B cell (primary cell): Measurements from ENCODE around the gene TUBB2A. TPM values are rescaled to one million over a fixed set of nuclear protein-coding genes. Genes with fewer than 3 reads are reported as not detected.

ENCODE experiments used
- ATAC-seq: fragments of 200-7000 bp; cut with Tn5 transposase; one replicate; pipeline ENCODE4 v1.10.0; 2021; ENCODE audit warnings: low read depth, mild to moderate bottlenecking, moderate number of reproducible peaks, moderate library complexity
- CTCF ChIA-PET: fragments of 350-600 bp; sonication (Branson Sonifier 250); formaldehyde crosslinking; loops from one replicate; lab custom pipeline; 2021; ENCODE audit warnings: antibody characterized with exemption, inconsistent platforms; lab: Charles Lee
- POLR2A ChIA-PET: fragments of 350-600 bp; sonication (Branson Sonifier 250); formaldehyde crosslinking; loops from one replicate; lab custom pipeline; 2021; ENCODE audit warnings: antibody characterized with exemption; lab: Charles Lee
- DNase-seq: peaks from one replicate; pipeline ENCODE4 v3.0.0; 2013
- H2AFZ ChIP-seq: 2 replicates; pipeline ENCODE4 v1.6.1; 2012; ENCODE audit warnings: mild to moderate bottlenecking, low read depth, low read length; ENCODE audit not compliant: insufficient read depth, poor library complexity, severe bottlenecking
- H3K27ac ChIP-seq, 2 donors: 1 replicate in 1 of 2; 2 replicates in 1 of 2; pipeline ENCODE4 v1.5.1; 2012 to 2013; ENCODE audit warnings: low read length in 2 of 2, mild to moderate bottlenecking in 2 of 2, moderate library complexity in 1 of 2
- H3K27me3 ChIP-seq, 4 experiments: fragments of 200-600 bp in 1 of 4; sonication (generic) in 1 of 4; replicated peaks in 1 of 4; 1 replicate in 2 of 4; 2 replicates in 2 of 4; pipeline versions ENCODE4 v1.6.1 to v1.7.0; 2013 to 2016; ENCODE audit warnings: low read length in 3 of 4, mild to moderate bottlenecking in 2 of 4, mixed read lengths in 1 of 4, moderate library complexity in 1 of 4; ENCODE audit not compliant: insufficient read depth in 4 of 4, control insufficient read depth in 3 of 4; ENCODE audit errors: control extremely low read depth in 1 of 4
- H3K36me3 ChIP-seq, 2 experiments: replicated peaks in 1 of 2; 1 replicate in 1 of 2; 2 replicates in 1 of 2; pipeline versions ENCODE4 v1.6.1 to v1.7.1; 2013; ENCODE audit warnings: low read length in 1 of 2; ENCODE audit not compliant: insufficient read depth in 2 of 2, control insufficient read depth in 1 of 2; ENCODE audit errors: control extremely low read depth in 1 of 2, extremely low read depth in 1 of 2
- H3K4me1 ChIP-seq, 2 donors: fragments of 200-600 bp in 1 of 2; sonication (generic) in 1 of 2; 1 replicate in 1 of 2; 2 replicates in 1 of 2; pipeline versions ENCODE4 v1.5.1 to v1.6.1; 2013 to 2017; ENCODE audit warnings: low read length in 2 of 2; ENCODE audit not compliant: control insufficient read depth in 2 of 2, insufficient read depth in 2 of 2
- H3K4me2 ChIP-seq: replicated peaks from 2 replicates; pipeline ENCODE3; 2012; ENCODE audit warnings: mild to moderate bottlenecking, low read depth, low read length; ENCODE audit not compliant: poor library complexity, severe bottlenecking
- H3K4me3 ChIP-seq, 5 experiments: fragments of 200-600 bp in 1 of 5; sonication (generic) in 1 of 5; 1 replicate in 3 of 5; 2 replicates in 2 of 5; pipeline versions ENCODE4 v1.5.1 to v1.7.0; 2011 to 2016; ENCODE audit warnings: low read length in 4 of 5, mild to moderate bottlenecking in 4 of 5, low read depth in 2 of 5, control low read depth in 1 of 5, moderate library complexity in 1 of 5; ENCODE audit not compliant: insufficient read depth in 1 of 5; ENCODE audit errors: control extremely low read depth in 1 of 5, extremely low read depth in 1 of 5
- H3K79me2 ChIP-seq: fragments of 200-600 bp; sonication (generic); one replicate; pipeline ENCODE4 v1.6.0; 2016; ENCODE audit warnings: low read length; ENCODE audit not compliant: control insufficient read depth, insufficient read depth
- H3K9ac ChIP-seq: fragments of 200-600 bp; sonication (generic); 2 replicates; pipeline ENCODE4 v1.6.1; 2017; ENCODE audit warnings: mild to moderate bottlenecking, low read length, moderate library complexity
- H3K9me3 ChIP-seq, 3 donors: one replicate each; pipeline versions ENCODE4 v1.6.1 to v1.7.1; 2013; ENCODE audit warnings: low read length in 2 of 3; ENCODE audit not compliant: control insufficient read depth in 2 of 3, insufficient read depth in 1 of 3; ENCODE audit errors: control extremely low read depth in 1 of 3
- H4K20me1 ChIP-seq: 2 replicates; pipeline ENCODE4 v1.6.0; 2012; ENCODE audit warnings: mild to moderate bottlenecking, low read length; ENCODE audit not compliant: insufficient read depth, control insufficient read depth, poor library complexity, severe bottlenecking
- H3K27ac Mint-ChIP-seq: one replicate; pipeline ENCODE4 v1.8.0; 2021; ENCODE audit warnings: mixed read lengths
- H3K27me3 Mint-ChIP-seq: one replicate; pipeline ENCODE4 v1.8.0; 2021; ENCODE audit warnings: mixed read lengths
- H3K4me1 Mint-ChIP-seq: one replicate; pipeline ENCODE4 v1.8.0; 2021; ENCODE audit warnings: mixed read lengths
- H3K4me3 Mint-ChIP-seq: one replicate; pipeline ENCODE4 v1.8.0; 2021; ENCODE audit warnings: mixed read lengths
- H3K9me3 Mint-ChIP-seq: one replicate; pipeline ENCODE4 v1.8.0; 2022; ENCODE audit warnings: mixed read lengths; ENCODE audit not compliant: insufficient read depth
- EZH2 ChIP-seq: IDR thresholded peaks from 2 replicates; pipeline ENCODE4 v1.6.1; 2012; ENCODE audit warnings: borderline replicate concordance, low read depth, mild to moderate bottlenecking, moderate library complexity, low read length; ENCODE audit not compliant: insufficient read depth, poor library complexity, severe bottlenecking
- WGBS: methylation state at CpG from one replicate; pipeline ENCODE4 v1.1.5; 2013; ENCODE audit warnings: missing lambda C conversion rate; ENCODE audit not compliant: insufficient coverage; 5-methylcytosine and 5-hydroxymethylcytosine counted together
- intact Hi-C: fragments of 100-400 bp; cut with micrococcal nuclease; formaldehyde crosslinking; loops from one replicate; pipeline ENCODE4 v1.10.0; 2022
- polyA plus RNA-seq: library from polyadenylated mRNA; depleted of rRNA; stranded (reverse); fragments of >200 nt; gene quantifications from 2 replicates; pipeline ENCODE4 v1.2.3, GENCODE V29; 2012
- total RNA-seq, 2 donors: library from RNA; stranded (reverse); fragments of 120-200 nt in 1 of 2; gene quantifications; 1 replicate in 1 of 2; 2 replicates in 1 of 2; pipeline versions ENCODE4 v1.2.3 to v1.2.4, GENCODE V29; 2013 to 2022
- TF ChIP-seq, protein P1 (sequence below): fragments of 200-600 bp; IDR thresholded peaks from one replicate; pipeline ENCODE4 v1.8.0; 2022; ENCODE audit warnings: antibody characterized with exemption, mild to moderate bottlenecking

The TUBB2A gene
- total and polyA plus RNA-seq, 2 donors (not counting 1 experiment from before 2014, with no cell fraction given): 4.2 to 146 TPM

- H3K27ac Mint-ChIP-seq: no peak overlapping the region
- H2AFZ ChIP-seq: no peak overlapping the region
Observed at GRCh38 chr6:3196770-3197169, 39.4 kb upstream of the TUBB2A start.

GRCh38 chr6:3195695-3196497 is 38.6 kb upstream of the TUBB2A start:
- POLR2A ChIA-PET: no interaction called here
- H3K9ac ChIP-seq: no peak overlapping the region
- no peak overlapping the region for H3K27ac ChIP-seq
- H3K27me3 Mint-ChIP-seq: no peaks in the 10 kb centered on the region
- H3K27ac Mint-ChIP-seq: no peak overlapping the region
- H3K9me3 Mint-ChIP-seq: no peaks in the 10 kb centered on the region
- CTCF ChIA-PET: interaction anchor here (0.6 to 1.3 kb wide), 4 partner anchors 10 to 196 kb away, joined by 3 to 4 read pairs (median 4); partner anchors contain the start of gene NQO2
- H3K4me1 ChIP-seq: no peaks in the 10 kb centered on the region
- no peaks in the 10 kb centered on the region for H3K4me1 Mint-ChIP-seq
- H3K4me2 ChIP-seq: no peak overlapping the region
- WGBS: 91% methylated on average over 12 of the region's 16 CpGs
- no peaks in the 10 kb centered on the region for H4K20me1 ChIP-seq
- intact Hi-C loops: no loop called here
- H3K9me3 ChIP-seq: peaks cover 0 to 11% (median 2%) of the 10 kb centered on the region in 3 donors
- H3K36me3 ChIP-seq: no peaks in the 10 kb centered on the region
- H2AFZ ChIP-seq: no peak overlapping the region
- TF ChIP-seq EZH2: no peak
- TF ChIP-seq, protein P1, sequence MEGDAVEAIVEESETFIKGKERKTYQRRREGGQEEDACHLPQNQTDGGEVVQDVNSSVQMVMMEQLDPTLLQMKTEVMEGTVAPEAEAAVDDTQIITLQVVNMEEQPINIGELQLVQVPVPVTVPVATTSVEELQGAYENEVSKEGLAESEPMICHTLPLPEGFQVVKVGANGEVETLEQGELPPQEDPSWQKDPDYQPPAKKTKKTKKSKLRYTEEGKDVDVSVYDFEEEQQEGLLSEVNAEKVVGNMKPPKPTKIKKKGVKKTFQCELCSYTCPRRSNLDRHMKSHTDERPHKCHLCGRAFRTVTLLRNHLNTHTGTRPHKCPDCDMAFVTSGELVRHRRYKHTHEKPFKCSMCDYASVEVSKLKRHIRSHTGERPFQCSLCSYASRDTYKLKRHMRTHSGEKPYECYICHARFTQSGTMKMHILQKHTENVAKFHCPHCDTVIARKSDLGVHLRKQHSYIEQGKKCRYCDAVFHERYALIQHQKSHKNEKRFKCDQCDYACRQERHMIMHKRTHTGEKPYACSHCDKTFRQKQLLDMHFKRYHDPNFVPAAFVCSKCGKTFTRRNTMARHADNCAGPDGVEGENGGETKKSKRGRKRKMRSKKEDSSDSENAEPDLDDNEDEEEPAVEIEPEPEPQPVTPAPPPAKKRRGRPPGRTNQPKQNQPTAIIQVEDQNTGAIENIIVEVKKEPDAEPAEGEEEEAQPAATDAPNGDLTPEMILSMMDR: no peak
- ATAC-seq: no peak
- H3K4me3 Mint-ChIP-seq: no peak overlapping the region
- H3K79me2 ChIP-seq: no peaks in the 10 kb centered on the region
- no peaks in the 10 kb centered on the region for H3K27me3 ChIP-seq
- DNase-seq: no peak
- no peak overlapping the region for H3K4me3 ChIP-seq

More at GRCh38 chr6:3196770-3197169, 39.4 kb upstream of the TUBB2A start:
- Histone ChIP-seq H3K4me1 (no peaks in the 10 kb centered on the region), H3K36me3 (no peaks in the 10 kb centered on the region), H3K27me3 (no peaks in the 10 kb centered on the region), H3K4me3 (no peak overlapping the region), H3K4me2 (no peak overlapping the region), H3K9ac (no peak overlapping the region), H3K9me3 (peaks cover 0 to 11% (median 2%) of the 10 kb centered on the region in 3 donors), H3K27ac (no peak overlapping the region), H4K20me1 (no peaks in the 10 kb centered on the region), H3K79me2 (no peaks in the 10 kb centered on the region)
- Mint-ChIP-seq H3K4me1 (peaks cover 2% of the 10 kb centered on the region), H3K27me3 (no peaks in the 10 kb centered on the region), H3K4me3 (no peak overlapping the region), H3K9me3 (no peaks in the 10 kb centered on the region)
- ATAC-seq (no peak), DNase-seq (no peak)
- no peak for TF ChIP-seq EZH2
- TF ChIP-seq, protein P1: no peak
- intact Hi-C loops: no loop called here
- ChIA-PET CTCF (interaction anchor here (0.6 to 1.0 kb wide), 2 partner anchors 55 to 197 kb away, joined by 3 read pairs; partner anchors contain the start of gene NQO2), POLR2A (no interaction called here)
- 86% methylated on average over 2 of the region's 5 CpGs for WGBS
